KOPT-K1 (cell line): ENCODE data around the gene GPR153.

ENCODE experiments used
- H3K27ac ChIP-seq: fragments of 200-600 bp; sonication (generic); 2 replicates; pipeline ENCODE4 v1.5.1; 2016; ENCODE audit warnings: antibody characterized with exemption, mild to moderate bottlenecking, low read depth, low read length; ENCODE audit not compliant: poor library complexity, severe bottlenecking
- H3K36me3 ChIP-seq: fragments of 200-600 bp; sonication (generic); 2 replicates; pipeline ENCODE4 v1.5.1; 2017; ENCODE audit warnings: antibody characterized with exemption, mild to moderate bottlenecking, low read length, moderate library complexity; ENCODE audit not compliant: insufficient read depth
- H3K9me3 ChIP-seq: fragments of 200-600 bp; sonication (generic); 2 replicates; pipeline ENCODE4 v1.5.1; 2017; ENCODE audit warnings: antibody characterized with exemption, low read length, mild to moderate bottlenecking; ENCODE audit not compliant: insufficient read depth, poor library complexity, severe bottlenecking

Gene GPR153

GRCh38 chr1:6241887-6242740 lies 18.8 kb downstream of the GPR153 start:
- no peak overlapping the region for H3K27ac ChIP-seq
- no peaks in the 10 kb centered on the region for H3K36me3 ChIP-seq
- no peaks in the 10 kb centered on the region for H3K9me3 ChIP-seq

GRCh38 chr1:6241107-6241886 lies 19.6 kb downstream of the GPR153 start:
- H3K36me3 ChIP-seq, result no peaks in the 10 kb centered on the region
- no peaks in the 10 kb centered on the region for H3K9me3 ChIP-seq
- H3K27ac ChIP-seq, result no peak overlapping the region

DNA sequence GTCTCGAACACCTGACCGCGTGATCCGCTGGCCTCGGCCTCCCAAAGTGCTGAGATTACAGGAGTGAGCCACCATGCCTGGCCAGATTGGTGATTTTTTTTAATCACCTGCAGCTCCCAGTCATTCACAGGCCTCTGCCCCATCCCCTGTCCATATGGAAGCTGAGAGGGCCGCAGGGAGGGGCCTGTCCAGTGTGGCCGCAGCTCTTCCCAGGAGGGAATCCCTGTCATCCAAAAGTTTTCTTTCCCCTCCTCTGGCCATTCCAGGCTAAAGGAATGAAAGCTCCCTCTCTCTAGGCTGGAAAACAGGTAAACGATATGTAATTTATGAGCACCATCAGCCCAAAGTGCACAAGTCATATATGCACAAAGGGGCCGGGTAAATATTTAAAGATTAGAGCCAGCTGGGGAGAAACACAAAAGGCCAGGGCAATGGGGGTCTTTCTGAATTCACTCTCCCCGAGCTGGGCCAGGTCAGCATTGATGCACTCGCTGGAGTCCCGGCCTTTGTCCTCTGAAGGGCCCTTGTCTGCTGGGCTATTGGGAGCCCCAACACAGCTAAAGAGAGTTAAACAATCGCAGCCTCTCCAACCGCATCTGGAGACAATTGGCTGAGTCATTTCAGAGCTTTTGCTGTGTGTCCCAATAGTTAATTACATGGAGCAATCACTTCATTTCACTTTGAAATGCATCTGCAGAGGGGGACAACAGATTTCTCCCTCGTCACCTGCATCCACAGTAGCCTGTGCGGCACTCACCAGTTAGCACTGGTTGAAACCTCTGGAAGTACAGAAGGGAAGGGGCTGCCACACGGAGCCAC lies 20.7 kb downstream of the GPR153 start:
- no peaks in the 10 kb centered on the region for H3K36me3 ChIP-seq
- no peak overlapping the region for H3K27ac ChIP-seq
- H3K9me3 ChIP-seq, result no peaks in the 10 kb centered on the region

GRCh38 chr1:6239213-6239752 lies 21.6 kb downstream of the GPR153 start:
- Histone ChIP-seq H3K36me3 (peaks cover 4% of the 10 kb centered on the region), H3K9me3 (no peaks in the 10 kb centered on the region), H3K27ac (no peak overlapping the region)

- H3K36me3 ChIP-seq, result peaks cover 26% of the 10 kb centered on the region
- no peaks in the 10 kb centered on the region for H3K9me3 ChIP-seq
- H3K27ac ChIP-seq, result no peak overlapping the region
Measured at GRCh38 chr1:6237093-6237492, 23.8 kb downstream of the GPR153 start.

DNA sequence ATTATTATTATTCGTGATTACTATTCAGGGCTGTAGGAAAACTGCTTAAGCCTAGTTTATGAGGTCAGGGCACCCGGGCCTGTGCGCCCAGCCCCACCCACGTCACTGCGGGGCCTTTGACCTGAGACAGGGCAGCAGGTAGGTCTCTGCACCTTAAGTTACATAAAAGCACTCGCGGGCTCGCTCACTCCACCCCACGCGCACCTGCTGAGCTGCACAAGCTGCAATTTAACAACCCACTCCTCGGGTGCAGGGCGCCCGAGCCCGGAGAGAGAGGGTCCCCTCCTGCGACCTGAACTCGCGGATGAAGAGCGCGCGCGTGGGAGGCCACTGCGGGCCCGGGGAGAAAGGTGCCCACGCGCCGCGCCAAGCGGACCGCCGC lies 25.6 kb downstream of the GPR153 start:
- Histone ChIP-seq H3K27ac (peak overlapping the region; percentile 82), H3K9me3 (no peaks in the 10 kb centered on the region), H3K36me3 (peaks cover 44% of the 10 kb centered on the region)

GRCh38 chr1:6234502-6235295 lies 26.2 kb downstream of the GPR153 start:
- peak overlapping the region; percentile 82 for H3K27ac ChIP-seq
- no peaks in the 10 kb centered on the region for H3K9me3 ChIP-seq
- H3K36me3 ChIP-seq, result peaks cover 50% of the 10 kb centered on the region

DNA sequence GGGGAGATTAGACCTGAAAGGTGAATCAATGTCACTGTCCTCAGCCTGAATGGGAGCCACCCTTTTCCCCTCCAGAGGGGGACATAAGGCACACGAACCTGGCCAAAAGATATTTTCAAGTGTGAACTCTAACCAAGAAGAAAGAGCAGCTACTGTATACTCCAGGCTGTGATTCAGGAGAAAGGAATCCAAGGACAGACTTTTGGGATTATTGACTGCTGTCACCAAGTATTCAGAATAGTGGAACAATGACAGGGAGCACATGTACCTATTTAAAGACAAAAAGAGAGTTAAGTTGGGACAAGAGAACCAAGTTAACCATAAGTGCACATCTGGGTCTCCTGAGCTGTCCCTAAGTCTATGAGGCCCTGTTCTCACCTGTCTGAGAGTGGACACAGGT lies 27.5 kb downstream of the GPR153 start:
- peaks cover 63% of the 10 kb centered on the region for H3K36me3 ChIP-seq
- no peak overlapping the region for H3K27ac ChIP-seq
- H3K9me3 ChIP-seq, result no peaks in the 10 kb centered on the region

DNA sequence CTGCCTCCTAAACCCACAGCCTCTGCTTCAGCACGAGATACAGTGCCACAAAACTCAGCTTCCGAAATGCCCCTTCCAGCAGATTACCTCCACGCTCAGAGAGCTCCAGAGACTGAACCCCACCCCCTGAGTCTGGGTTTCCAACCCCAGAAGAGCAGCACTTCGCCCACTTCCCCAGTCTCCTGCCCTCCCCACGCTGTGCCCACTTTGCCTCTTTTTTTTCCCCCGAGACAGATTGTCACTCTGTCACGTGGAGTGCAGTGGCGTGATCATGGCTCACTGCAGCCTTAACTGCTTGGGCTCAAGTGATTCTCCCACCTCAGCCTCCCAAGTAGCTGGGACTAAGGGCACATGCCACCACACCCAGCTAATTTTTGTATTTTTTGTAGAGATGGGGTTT lies 35.2 kb downstream of the GPR153 start:
- H3K27ac ChIP-seq, result no peak overlapping the region
- no peaks in the 10 kb centered on the region for H3K9me3 ChIP-seq
- peaks cover 100% of the 10 kb centered on the region for H3K36me3 ChIP-seq

- no peaks in the 10 kb centered on the region for H3K9me3 ChIP-seq
- H3K27ac ChIP-seq, result no peak overlapping the region
- peaks cover 99% of the 10 kb centered on the region for H3K36me3 ChIP-seq
Measured at GRCh38 chr1:6224718-6225117, 36.2 kb downstream of the GPR153 start.

DNA sequence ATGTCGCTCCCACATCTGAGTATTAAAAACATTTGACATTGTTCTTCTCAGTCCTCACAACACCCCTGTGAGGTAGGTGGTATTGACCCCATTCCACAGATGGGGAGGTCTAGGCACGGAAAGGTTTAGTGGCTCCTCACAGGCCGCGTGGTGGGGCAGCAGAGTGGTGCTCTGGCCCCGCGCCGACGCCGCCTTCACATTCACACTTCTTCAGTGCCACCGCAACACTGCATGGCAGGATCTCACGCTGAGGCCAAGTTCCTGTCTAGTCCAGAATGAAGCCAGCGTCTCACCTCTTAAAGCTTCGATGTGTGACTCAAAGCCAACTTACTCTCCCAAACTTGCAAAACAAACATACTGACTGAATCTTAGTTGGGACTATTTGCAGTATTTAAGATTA lies 37.3 kb downstream of the GPR153 start:
- no peaks in the 10 kb centered on the region for H3K9me3 ChIP-seq
- no peak overlapping the region for H3K27ac ChIP-seq
- H3K36me3 ChIP-seq, result peaks cover 88% of the 10 kb centered on the region

DNA sequence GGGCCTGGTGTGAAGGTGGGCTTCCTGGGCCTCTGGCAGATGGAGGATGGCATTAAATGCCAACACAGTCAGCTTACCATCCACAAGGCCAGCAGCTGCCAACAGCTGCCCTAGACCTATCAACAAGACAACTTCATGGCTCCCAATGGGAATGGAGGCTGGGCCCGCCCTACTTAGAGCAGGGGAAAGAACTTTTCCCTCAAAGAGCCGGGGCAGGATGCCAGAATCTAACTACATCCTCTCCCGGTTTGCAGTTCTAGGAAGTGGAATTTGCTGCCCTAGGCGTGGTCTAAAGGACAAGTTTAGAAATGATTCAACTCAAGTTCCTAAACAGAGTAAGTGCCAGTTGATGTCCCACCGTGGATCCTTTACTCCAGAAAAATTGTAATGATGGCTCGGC lies 38.3 kb downstream of the GPR153 start:
- H3K27ac ChIP-seq, result no peak overlapping the region
- no peaks in the 10 kb centered on the region for H3K9me3 ChIP-seq
- peaks cover 79% of the 10 kb centered on the region for H3K36me3 ChIP-seq

GRCh38 chr1:6221210-6221784 lies 39.6 kb downstream of the GPR153 start:
- Histone ChIP-seq H3K9me3 (no peaks in the 10 kb centered on the region), H3K36me3 (peaks cover 65% of the 10 kb centered on the region), H3K27ac (no peak overlapping the region)

- H3K9me3 ChIP-seq, result no peaks in the 10 kb centered on the region
- H3K36me3 ChIP-seq, result peaks cover 55% of the 10 kb centered on the region
- H3K27ac ChIP-seq, result no peak overlapping the region
Measured at GRCh38 chr1:6220236-6220635, 40.7 kb downstream of the GPR153 start.
